K562 (cell line): ENCODE results near the gene KDM5D. TPM values are rescaled to one million over a fixed set of nuclear protein-coding genes. Genes with fewer than 3 reads are reported as not detected.

ENCODE experiments used
- CREB5 ChIP-seq: fragments of 250-450 bp; sonication (Bioruptor Pico); IDR thresholded peaks from 2 replicates; pipeline ENCODE4 v1.5.0; 2020; ENCODE audit warnings: mild to moderate bottlenecking
- CTCF ChIP-seq, 3 experiments: IDR thresholded peaks in 2 of 3; conservative IDR thresholded peaks in 1 of 3; 2 replicates each; pipeline ENCODE4 v1.5.1; 2011 to 2012; ENCODE audit warnings: low read length in 3 of 3, mild to moderate bottlenecking in 3 of 3, control low read depth in 2 of 3, improper control_type of control experiment in 1 of 3, inconsistent platforms in 1 of 3, low read depth in 1 of 3, mixed read lengths in 1 of 3, moderate library complexity in 1 of 3; ENCODE audit not compliant: insufficient read depth in 2 of 3
- FOS ChIP-seq: IDR thresholded peaks from 3 replicates; pipeline ENCODE4 v1.6.1; 2011; ENCODE audit not compliant: insufficient read length; ENCODE audit errors: extremely low read depth
- PHTF2 ChIP-seq: fragments of 250-450 bp; sonication (Bioruptor Pico); IDR thresholded peaks from 2 replicates; pipeline ENCODE4 v1.5.0; 2021; ENCODE audit warnings: mild to moderate bottlenecking
- PML ChIP-seq: IDR thresholded peaks from 2 replicates; pipeline ENCODE4 v1.6.1; 2012; ENCODE audit warnings: low read length, inconsistent platforms
- RREB1 ChIP-seq: fragments of 250-450 bp; sonication (Bioruptor Pico); IDR thresholded peaks from 2 replicates; pipeline ENCODE4 v1.4.0; 2020
- ZNF280B ChIP-seq: fragments of 250-450 bp; sonication (Bioruptor Pico); IDR thresholded peaks from 2 replicates; pipeline ENCODE4 v1.5.1; 2021; ENCODE audit warnings: mild to moderate bottlenecking
- ZNF639 ChIP-seq, 2 experiments: fragments of 200-800 bp in 1 of 2; sonication (Bioruptor generic) in 1 of 2; sonication (generic) in 1 of 2; formaldehyde crosslinking in 1 of 2; IDR thresholded peaks in 1 of 2; conservative IDR thresholded peaks in 1 of 2; 2 replicates each; pipeline versions ENCODE4 v1.5.0 to v1.6.1; 2016 to 2020; ENCODE audit warnings: missing compliant biosample characterization in 1 of 2, missing genetic modification characterization in 1 of 2, missing genetic modification reagents in 1 of 2
- polyA plus RNA-seq, 8 experiments: library from polyadenylated mRNA; depleted of rRNA in 4 of 8; stranded (reverse) in 5 of 8; unstranded in 3 of 8; fragments of >200 nt; fragmentation: Nextera tagmentation in 2 of 8; fragmentation: Illumina TruSeq in 1 of 8; extraction: Ambion mirVana in 2 of 8; extraction: Trizol in 1 of 8; gene quantifications; 2 replicates each; pipeline versions ENCODE4 v1.2.1 to v1.2.3, GENCODE V29; 2011 to 2014; ENCODE audit warnings: inconsistent platforms in 1 of 8, missing spikeins in 1 of 8
- total RNA-seq, 7 experiments: library from RNA; depleted of rRNA in 6 of 7; stranded (reverse); fragments of >200 nt in 6 of 7; fragmentation: Illumina TruSeq in 2 of 7; extraction: Trizol in 2 of 7; gene quantifications; 2 replicates each; pipeline versions ENCODE4 v1.2.1 to v1.2.3, GENCODE V29; 2011 to 2021; ENCODE audit warnings: low replicate concordance in 1 of 7

Gene KDM5D
- total and polyA plus RNA-seq, 9 of the 15 experiments (the other 6 are each of a cell fraction or from before 2014, with no cell fraction given) = 0.27 TPM; not detected in 8

GRCh38 chrY:19706273-19706672, 38.3 kb downstream of the KDM5D start (continued):
- no peak for TF ChIP-seq RREB1 (CRISPR knock-in tag)
- TF ChIP-seq CTCF (IDR thresholded peaks at IDR 0.05 in 2 of 3, conservative IDR thresholded peaks at IDR 0.05 in 1 of 3; ENCODE audit: insufficient read depth in 2 of 3, low read depth in 1 of 3, low read length in 3 of 3) = no peak
- TF ChIP-seq CREB5 (CRISPR knock-in tag) = no peak
- no peak for TF ChIP-seq ZNF639 (CRISPR knock-in tag; conservative IDR thresholded peaks at IDR 0.05 in 1 of 2, IDR thresholded peaks at IDR 0.05 in 1 of 2)
- no peak for TF ChIP-seq PHTF2 (CRISPR knock-in tag)
- TF ChIP-seq ZNF280B = no peak
- no peak for TF ChIP-seq PML
- no peak for TF ChIP-seq FOS
